B cell (primary cell): ENCODE measurements around the gene AFAP1L1.

Experiments used
- CTCF ChIP-seq: fragments of 200-600 bp; IDR thresholded peaks from one replicate; pipeline ENCODE4 v1.8.0; 2022; ENCODE audit warnings: antibody characterized with exemption, mild to moderate bottlenecking
- EZH2 ChIP-seq: IDR thresholded peaks from 2 replicates; pipeline ENCODE4 v1.6.1; 2012; ENCODE audit warnings: borderline replicate concordance, low read depth, mild to moderate bottlenecking, moderate library complexity, low read length; ENCODE audit not compliant: insufficient read depth, poor library complexity, severe bottlenecking

DNA sequence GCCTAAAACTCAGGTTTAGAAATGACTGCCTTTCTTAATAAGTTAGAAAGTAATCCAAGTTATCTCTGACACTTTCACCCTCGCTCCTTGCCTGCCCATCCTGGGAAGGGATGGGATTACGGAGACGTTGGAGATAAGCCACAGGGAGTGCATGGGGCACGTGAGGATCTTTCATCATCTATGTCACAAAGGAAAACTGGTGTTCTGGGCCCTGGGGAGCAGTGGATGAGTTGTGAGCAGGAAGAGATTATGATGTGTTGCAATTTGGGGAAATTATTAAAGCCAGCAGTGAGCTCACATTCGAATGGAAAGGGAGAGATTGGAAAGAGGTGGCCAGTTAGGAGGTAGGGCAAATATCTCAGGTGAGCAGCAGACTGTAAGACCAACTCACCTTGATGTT, 12.8 kb downstream of the AFAP1L1 start:
- TF ChIP-seq EZH2 (no peak), CTCF (no peak)
